ENCODE data around the gene MCRIP1.

Gene MCRIP1, protein sequence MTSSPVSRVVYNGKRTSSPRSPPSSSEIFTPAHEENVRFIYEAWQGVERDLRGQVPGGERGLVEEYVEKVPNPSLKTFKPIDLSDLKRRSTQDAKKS

GRCh38 chr17:81833160-81833920 is at the start of gene MCRIP1:
Gene MCRIP1, minus strand, starts transcription at chr17:81833291. Its CDS starts 8,785 bp downstream, at chr17:81824506.
- DNase-seq, result peak; percentile 89

DNA sequence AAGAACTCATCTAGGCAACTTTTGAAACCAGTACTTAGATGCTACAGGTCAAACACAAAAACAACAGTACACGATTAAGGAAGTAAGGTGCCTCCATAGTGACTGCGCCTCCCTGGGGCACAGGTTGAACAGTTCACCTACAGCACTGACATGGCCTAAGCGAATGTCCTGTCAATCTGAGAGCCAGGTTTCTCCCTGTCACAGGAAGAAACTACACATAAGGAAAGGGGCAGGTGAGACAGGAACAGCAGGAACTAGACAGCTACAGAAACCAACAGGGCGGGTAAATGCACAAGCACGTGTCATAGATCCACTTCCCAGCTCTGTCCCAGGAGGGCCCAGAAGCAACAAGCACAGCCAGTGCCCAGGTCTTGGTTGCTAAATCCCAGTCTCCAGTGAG is 46.0 kb upstream of the MCRIP1 start:
- no peak for DNase-seq

GRCh38 chr17:81878294-81878693 is 45.2 kb upstream of the MCRIP1 start:
- DNase-seq, result no peak

DNA sequence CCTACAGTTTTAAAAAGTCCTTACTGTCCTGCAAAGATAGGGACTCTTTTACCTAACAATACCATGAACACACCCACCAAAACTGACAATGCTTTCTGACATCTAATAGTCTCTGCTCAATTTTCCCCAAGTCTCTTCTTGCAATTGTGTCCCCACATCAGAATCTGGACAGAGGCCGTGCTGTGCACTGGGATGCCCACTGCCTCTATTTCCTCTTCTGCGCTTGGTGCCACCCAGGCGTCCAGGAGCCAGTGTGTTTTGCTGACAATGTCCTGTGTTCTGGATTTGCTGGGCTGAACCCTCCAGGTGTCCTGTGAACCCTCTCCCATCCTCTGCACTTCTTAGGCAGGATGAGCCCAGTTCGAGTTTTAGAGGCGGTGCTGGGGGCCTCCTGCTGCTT is 44.5 kb upstream of the MCRIP1 start:
- DNase-seq, result no peak

DNA sequence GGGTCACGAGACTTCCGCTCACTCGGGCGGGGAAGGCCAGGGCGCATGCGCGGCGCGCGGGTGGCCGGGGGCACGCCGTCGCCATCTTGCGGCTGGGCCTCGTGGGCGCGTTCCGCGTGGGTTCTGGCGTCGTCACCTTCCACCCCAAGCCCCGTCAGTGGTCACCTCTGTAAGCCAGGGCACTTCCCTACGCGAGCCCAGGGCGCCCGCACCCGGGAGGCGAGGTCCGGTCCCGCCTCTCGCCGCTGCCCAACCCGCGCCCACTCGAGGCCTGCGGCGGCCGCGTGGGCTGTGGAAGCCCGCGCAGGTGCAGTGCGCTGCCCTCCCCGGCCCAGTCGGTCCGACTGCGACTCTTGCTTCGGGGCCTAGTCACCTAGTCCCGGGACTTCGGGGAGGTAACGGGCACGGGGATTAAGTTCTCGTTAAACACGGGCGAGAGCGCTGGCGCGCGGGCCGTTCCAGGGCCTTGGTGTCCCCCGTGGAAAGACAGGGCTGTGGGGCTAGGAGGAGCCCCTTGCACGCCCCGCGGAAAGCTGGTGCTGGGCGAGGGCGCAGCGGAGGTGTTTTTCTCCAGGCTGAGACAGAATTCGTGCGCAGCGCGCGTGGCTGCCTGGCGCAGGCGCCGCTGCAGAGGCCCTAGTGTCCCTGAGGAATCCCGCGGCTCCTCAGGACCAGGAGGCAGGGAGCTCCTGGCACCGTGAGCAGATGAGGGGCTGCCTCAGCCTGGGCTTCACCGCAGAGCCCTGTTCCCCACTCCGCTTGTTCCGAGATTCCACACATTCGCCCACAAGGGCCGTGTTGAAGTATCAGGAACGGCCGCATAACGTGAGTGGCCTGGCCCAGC is 38.5 kb upstream of the MCRIP1 start:
- DNase-seq, result peak; percentile 95

GRCh38 chr17:81870981-81871386 is 37.9 kb upstream of the MCRIP1 start, which contains the start of gene ARHGDIA:
Gene ARHGDIA, minus strand, starts transcription at chr17:81871337. Its CDS starts 1,407 bp downstream, at chr17:81869930.
- DNase-seq, result no peak

- DNase-seq, result no peak
These were observed 37.3 kb upstream of the MCRIP1 start for GRCh38 chr17:81870131-81870980.

- no peak for DNase-seq
These were observed 36.4 kb upstream of the MCRIP1 start for GRCh38 chr17:81869221-81870130.

- DNase-seq, result no peak
These were observed 35.7 kb upstream of the MCRIP1 start for GRCh38 chr17:81868674-81869220.

DNA sequence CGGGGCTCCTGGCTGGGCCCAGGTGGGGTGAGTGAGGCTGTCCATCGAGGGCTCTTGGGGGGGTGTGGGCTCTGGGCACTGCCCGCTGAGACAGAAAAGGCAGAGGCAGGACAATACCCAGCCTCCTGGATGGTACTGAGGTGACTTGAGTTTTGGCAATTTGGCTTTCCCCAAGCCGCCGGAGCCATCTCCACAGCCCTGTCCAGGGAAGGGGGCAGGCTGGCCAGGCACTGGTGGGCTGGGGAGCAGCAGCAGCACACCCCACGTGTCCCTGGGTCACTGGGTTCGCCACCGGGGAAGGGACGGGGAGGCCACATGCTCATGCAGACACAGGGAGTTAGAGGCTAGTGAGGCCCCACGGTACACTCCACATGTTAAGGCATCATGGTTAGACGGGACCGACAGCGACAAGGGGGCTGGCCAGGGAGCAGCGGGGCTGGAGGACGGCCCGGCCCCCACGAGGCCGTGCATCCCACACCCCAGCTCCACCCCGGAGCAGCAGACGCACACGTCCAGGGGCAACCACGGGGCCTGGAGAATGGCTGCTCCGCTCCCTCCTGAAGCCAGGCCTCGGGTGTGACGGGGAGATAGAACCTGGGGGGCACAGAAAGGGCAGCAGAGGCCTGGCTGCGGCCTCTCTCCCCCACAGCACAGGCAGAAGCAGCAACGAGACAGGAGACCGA is 35.0 kb upstream of the MCRIP1 start:
- no peak for DNase-seq

DNA sequence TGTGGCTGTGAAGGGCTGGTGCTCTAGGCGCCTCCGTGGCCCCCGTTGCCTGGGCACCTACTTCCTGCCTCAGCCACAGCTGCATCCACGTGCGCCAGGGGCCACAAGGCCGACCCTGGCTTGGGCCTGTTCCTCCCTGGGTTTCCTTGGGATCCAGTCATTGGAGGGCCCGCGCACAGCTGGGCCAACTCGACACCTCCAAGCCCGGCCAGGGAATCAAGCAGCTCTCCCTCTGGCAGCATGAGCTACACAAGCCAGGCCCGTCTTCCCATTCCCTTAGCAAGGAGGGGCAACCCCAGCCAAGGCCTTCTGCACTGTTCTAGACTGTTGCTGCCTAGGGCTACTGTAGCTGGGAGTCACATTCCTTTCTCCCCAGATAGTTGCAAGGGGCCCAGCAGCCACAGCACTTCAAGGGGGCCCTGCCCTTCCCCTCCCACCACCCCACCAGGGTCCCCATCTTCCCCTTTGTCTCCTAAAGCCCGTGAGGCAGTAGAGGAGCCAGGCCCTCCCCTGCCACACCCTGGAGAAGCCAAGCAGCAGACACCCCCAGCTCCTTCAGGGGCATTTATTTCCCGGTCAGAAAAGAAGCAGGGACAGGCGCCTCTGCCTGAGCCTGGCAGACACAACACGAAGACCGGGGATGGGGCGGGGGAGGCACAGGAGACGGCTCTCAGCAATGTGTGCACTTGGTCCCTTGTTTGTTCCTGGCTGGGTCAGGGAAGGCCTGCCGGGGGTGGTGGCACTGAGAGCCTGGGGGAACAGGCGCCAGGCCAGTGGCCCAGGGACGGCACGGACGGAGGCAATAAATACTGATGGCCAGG is 34.3 kb upstream of the MCRIP1 start:
- DNase-seq, result no peak

DNA sequence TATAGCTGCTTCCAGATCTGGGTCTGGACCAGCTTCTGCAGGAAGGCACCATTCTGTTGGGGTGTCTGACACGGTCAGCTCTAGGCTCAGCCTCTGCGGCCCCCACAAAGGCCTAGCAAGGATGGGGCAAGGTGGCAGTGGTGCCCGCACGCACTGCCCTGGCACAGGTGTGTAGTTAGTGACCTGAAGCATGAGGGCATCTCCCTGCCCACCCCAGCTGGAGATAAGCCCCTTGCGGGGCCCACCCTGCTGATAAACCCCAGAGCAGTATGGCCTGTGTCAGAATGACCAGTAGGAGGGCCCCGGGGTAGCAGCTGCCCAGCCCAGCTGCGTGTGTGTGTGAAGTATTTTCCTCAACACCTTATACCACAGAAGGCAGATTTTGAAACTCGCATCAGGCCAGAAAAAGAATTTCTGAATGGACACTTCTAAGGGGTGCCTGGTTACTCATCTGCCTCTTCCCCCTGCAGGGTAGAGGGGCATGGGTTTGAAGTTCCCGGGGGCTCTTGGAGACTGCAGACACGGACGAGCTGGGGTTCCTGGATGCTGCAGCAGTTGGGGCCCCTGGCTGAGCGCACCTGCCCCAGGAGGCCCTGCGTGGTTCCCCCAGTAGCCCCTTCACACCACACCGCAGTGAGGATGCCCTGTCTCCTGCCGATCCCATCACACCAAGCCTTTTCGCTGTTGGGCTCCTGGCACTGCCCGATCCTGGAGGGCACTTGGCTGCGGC is 33.5 kb upstream of the MCRIP1 start:
- DNase-seq, result no peak

DNA sequence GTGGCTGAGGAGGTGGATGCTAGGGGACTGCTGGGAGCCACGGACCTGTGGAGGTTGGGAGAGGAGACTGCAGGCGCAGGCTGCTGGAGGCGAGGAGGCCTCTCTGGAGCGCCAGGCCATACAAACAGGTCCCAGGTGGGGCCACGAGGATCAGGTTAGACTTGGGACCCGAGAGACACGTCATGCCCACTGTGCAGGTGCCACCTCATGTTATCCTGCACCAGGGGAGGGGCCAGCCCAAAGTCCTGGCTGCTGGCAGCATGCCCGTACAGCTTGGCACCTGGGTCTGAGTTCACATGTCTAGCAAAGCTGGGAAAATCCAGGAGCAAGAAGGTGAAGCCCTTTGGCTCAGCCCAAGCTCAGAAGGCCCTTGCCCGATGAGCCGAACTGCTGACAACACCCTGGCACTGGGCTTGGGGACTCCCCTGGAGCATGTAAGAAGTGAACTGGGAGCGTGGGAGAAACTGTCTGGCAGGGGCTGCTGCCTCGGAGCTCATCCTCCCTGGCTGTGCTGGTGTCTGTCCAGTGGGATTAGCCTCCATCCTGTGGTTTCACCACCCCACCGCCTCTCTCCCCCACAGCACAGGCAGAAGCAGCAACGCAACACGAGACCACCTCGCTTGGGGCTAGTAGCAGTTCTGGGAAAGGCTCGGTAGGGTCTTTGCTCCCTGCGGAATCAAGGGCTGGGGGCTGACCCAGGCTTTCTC is 32.8 kb upstream of the MCRIP1 start:
- no peak for DNase-seq

DNA sequence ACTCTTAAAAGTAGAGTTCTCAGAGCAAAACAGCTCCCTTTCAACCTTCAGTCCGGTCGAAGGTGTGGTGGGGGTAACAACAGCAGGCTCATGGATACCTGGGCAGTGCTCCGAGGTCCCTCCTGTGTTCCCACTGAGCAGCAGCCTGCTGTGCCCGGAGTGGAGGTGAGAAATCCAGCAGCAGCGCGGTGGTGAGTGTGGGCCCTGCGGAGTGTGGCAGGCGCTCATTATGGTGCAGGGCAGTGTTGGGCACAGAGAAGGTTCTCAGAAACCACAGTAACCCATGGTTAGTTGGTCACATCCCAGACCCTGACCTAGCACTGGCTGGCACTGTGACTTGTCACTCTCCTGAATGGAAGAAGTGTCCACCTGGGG is 32.3 kb upstream of the MCRIP1 start:
- no peak for DNase-seq

GRCh38 chr17:81863833-81864768 is 31.0 kb upstream of the MCRIP1 start:
- no peak for DNase-seq

- DNase-seq, result no peak
These were observed 30.1 kb upstream of the MCRIP1 start for GRCh38 chr17:81863123-81863675.

Data from activated gamma-delta T cell treated with Interleukin-2 at 50 U/mL for 16 hours (primary cell).